T-helper 17 cell (primary cell): ENCODE measurements around the gene NUP210L. TPM values are rescaled to one million over a fixed set of nuclear protein-coding genes. Genes with fewer than 3 reads are reported as not detected.

ENCODE experiments used
- ATAC-seq: fragments of 150-1000 bp; cut with Tn5 transposase; 2 replicates; pipeline ENCODE4 v1.10.0; 2021; ENCODE audit warnings: mild to moderate bottlenecking, moderate library complexity
- DNase-seq, 3 donors: peaks; one replicate each; pipeline versions ENCODE4 v3.0.0 to v3.0.0-alpha.2; 2020 to 2021
- H3K9me3 ChIP-seq: one replicate; pipeline ENCODE4 v1.7.0; 2013; ENCODE audit warnings: low read length, mild to moderate bottlenecking; ENCODE audit not compliant: control insufficient read depth, poor library complexity, severe bottlenecking
- H3K27ac Mint-ChIP-seq: one replicate; pipeline ENCODE4 v1.8.0; 2022; ENCODE audit warnings: mild to moderate bottlenecking, moderate library complexity, mixed read lengths
- H3K27me3 Mint-ChIP-seq: one replicate; pipeline ENCODE4 v1.8.0; 2022; ENCODE audit warnings: mixed read lengths
- H3K36me3 Mint-ChIP-seq: one replicate; pipeline ENCODE4 v1.8.0; 2022; ENCODE audit warnings: low read depth, mixed read lengths
- H3K4me1 Mint-ChIP-seq: one replicate; pipeline ENCODE4 v1.8.0; 2022; ENCODE audit warnings: mild to moderate bottlenecking, mixed read lengths
- H3K4me3 Mint-ChIP-seq: one replicate; pipeline ENCODE4 v1.8.0; 2022; ENCODE audit warnings: mild to moderate bottlenecking, moderate library complexity, mixed read lengths
- total RNA-seq, 4 donors: library from RNA in 2 of 4; stranded (reverse) in 2 of 4; gene quantifications; one replicate each; pipeline ENCODE4 v1.2.3 and lab custom pipeline; 2022 to 2026

The NUP210L gene
- total RNA-seq, 2 donors from 2014 or later, result 0.07 TPM; not detected in 1

DNA sequence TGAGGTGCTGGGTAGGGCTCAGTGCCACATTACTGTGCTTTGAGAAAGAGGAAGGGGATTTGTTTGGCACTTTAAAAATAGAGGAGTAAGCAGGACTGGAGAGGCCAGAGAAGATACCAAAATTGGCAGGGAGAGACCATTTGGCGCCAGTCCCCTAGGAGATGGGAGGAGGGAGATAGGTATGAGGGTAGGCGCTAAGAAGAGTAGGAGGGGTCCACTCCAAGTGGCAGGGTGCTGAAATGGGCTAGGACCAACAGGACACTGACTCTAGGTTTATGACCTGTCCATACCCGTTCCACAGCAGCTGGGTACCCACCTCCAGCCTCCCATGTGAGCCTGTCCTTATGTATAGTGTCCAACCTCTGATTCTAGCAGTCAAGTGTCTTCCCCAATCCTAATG, 195.4 kb downstream of the NUP210L start:
- Mint-ChIP-seq H3K27ac (peak overlapping the region; percentile 96), H3K36me3 (peaks cover 7% of the 10 kb centered on the region), H3K4me1 (peaks cover 48% of the 10 kb centered on the region), H3K4me3 (peak overlapping the region; percentile 57), H3K27me3 (no peaks in the 10 kb centered on the region)
- ATAC-seq (no peak), DNase-seq (no peak)
- H3K9me3 ChIP-seq, result no peaks in the 10 kb centered on the region

DNA sequence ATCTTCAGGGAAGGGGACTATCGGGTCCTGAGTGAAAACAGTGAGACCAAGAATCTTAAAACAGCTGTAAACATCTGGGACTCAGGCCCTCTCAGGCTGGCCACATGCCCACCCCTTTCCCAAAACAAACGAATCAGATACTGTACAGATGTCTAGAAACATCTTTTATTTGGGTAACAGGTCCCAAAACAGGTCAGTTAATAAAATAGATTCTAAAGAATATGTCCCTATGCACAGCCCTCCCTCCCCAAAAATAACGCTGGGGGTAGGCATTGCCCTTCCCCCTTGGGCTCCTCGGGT, 196.0 kb downstream of the NUP210L start:
- H3K9me3 ChIP-seq, result no peaks in the 10 kb centered on the region
- Mint-ChIP-seq H3K36me3 (peaks cover 13% of the 10 kb centered on the region), H3K27me3 (no peaks in the 10 kb centered on the region), H3K27ac (peak overlapping the region; percentile 96), H3K4me1 (peaks cover 50% of the 10 kb centered on the region), H3K4me3 (peak overlapping the region; percentile 97)
- DNase-seq, result no peak
- ATAC-seq, result no peak

DNA sequence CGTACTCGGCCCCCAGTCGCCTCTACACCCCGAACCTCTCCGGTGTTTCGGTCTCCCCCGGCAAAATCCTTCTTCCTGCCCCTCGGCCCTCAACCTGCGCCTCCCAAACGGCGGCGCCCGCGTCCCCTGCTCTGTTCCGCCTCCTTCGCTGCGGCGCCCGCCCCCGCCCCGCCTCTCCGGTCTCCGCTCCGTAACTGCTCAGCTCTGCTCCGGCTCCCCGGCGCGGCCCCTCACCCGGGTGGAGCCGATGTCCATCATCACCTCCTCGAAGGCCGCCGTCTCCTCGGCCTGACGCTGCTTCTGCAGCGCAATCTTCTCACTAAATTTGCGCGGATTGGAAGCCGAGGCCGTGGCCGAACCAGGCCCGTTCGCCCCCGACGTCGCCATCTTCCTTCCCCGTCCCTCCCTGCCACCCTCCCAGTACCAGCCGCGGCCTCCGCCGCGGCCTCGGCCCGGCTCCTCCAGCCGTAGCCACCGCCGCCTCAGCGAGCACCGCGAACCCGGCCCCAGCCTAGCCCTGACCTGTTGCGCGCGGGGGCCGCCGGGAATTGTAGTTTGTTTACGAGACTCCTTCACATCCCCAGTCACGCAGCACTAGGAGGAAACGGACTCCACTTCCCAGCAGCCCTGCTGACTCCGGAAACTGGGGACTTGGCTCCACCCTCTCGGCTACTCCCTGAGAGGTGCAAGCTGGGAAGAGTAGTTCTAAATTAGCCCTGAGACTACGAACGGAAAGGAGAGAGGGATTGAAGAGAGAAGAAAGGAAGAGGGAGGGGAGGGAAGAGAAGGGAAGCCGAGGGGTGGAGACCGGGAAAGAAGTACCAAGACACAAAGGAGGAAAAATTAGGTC, 196.5 kb downstream of the NUP210L start, which contains the start of gene CRTC2:
Gene CRTC2 (minus strand): TSS at position 502 of the 850 bp plus-strand sequence. CDS start 115 bp downstream, at position 387.
- H3K9me3 ChIP-seq, result no peaks in the 10 kb centered on the region
- ATAC-seq (peak; percentile 91), DNase-seq (peak; percentile 91 to 95 (median 94))
- Mint-ChIP-seq H3K4me1 (peaks cover 46% of the 10 kb centered on the region), H3K27me3 (no peaks in the 10 kb centered on the region), H3K27ac (peak within 1 kb of the TSS; percentile 96), H3K4me3 (peak within 1 kb of the TSS; percentile 97), H3K36me3 (peaks cover 10% of the 10 kb centered on the region)

DNA sequence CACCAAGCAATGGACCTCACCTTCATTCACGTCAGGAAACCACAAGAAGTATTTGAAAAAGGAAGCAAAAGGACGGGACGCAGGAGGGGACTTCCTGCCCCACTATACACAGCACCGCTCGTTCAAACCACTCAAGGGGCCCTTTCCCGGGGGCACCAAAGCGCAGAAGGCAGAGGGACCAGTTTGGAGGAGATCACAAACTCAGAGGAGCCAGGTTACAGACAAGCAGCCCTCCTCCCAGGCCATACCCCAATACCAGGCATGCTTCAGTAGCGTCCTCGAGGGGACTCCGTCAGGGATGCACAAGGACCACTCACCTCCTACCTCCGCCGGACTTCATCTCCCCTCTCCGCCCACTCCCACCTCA, 197.1 kb downstream of the NUP210L start:
- no peaks in the 10 kb centered on the region for H3K9me3 ChIP-seq
- Mint-ChIP-seq H3K27me3 (no peaks in the 10 kb centered on the region), H3K27ac (peak overlapping the region; percentile 96), H3K4me1 (peaks cover 44% of the 10 kb centered on the region), H3K36me3 (peaks cover 10% of the 10 kb centered on the region), H3K4me3 (peak overlapping the region; percentile 97)
- ATAC-seq (peak; percentile 22), DNase-seq (peak in 2 of 3 donors; percentile 32 to 36)

DNA sequence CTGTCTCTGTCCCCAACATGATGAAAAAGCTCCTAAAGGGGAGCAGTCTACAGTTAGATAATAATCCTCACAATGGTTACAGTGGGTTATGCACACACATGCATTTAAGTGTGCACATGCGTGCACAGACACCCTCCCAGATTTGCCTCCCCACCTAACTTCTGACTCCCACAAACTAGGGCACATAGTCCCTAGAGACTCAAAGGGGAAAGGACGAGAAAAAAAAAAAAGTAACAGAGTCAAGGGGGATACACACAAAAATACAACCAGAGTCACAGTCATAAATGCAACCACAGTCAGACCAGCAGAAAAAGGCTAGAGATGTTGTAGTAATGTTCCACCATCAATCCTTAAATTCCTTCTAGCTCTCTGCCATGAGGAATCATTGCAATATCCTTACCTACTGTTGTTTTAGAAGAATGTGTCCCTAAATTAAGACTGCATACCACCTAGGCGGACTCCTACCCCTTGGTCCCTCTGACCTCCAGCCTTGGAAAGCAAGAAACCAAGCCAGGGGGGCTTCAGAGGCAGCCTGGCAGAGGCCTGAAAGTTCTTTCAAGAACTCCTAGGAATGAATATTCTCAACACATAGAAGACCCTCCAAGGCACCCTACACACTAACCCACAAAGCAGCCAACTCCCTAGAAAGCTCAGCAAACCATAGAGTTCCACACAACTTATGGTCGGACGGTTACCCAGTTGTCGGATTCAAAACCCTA, 197.7 kb downstream of the NUP210L start:
- no peak for ATAC-seq
- peaks cover 42% of the 10 kb centered on the region for H3K4me1 Mint-ChIP-seq
- DNase-seq, result no peak
- peak overlapping the region; percentile 97 for H3K4me3 Mint-ChIP-seq
- no peaks in the 10 kb centered on the region for H3K27me3 Mint-ChIP-seq
- peaks cover 14% of the 10 kb centered on the region for H3K36me3 Mint-ChIP-seq
- no peaks in the 10 kb centered on the region for H3K9me3 ChIP-seq
- peak overlapping the region; percentile 96 for H3K27ac Mint-ChIP-seq

DNA sequence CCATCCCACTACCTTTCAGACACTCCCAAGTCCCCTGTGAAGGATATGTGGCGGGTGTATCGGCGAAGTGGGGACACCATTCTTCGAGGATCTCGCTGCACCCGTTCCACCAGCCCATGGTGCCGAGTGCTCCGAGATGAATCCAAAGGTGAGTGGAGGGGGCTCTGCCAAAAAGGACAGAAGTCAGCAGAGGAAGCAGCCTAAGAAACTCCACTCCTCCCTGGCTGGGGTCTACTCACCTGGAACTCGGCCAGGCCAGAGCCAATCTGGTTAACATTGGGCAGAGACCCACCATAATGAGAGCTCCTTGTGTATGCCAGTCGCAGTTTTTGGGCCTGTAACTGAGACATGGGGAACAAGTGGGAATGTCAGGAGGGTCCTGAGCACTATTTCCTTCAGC, 200.0 kb downstream of the NUP210L start:
- Mint-ChIP-seq H3K4me1 (peaks cover 45% of the 10 kb centered on the region), H3K27ac (peak overlapping the region; percentile 62), H3K4me3 (no peak overlapping the region), H3K36me3 (peaks cover 25% of the 10 kb centered on the region), H3K27me3 (no peaks in the 10 kb centered on the region)
- H3K9me3 ChIP-seq, result no peaks in the 10 kb centered on the region
- ATAC-seq, result no peak
- no peak for DNase-seq

DNA sequence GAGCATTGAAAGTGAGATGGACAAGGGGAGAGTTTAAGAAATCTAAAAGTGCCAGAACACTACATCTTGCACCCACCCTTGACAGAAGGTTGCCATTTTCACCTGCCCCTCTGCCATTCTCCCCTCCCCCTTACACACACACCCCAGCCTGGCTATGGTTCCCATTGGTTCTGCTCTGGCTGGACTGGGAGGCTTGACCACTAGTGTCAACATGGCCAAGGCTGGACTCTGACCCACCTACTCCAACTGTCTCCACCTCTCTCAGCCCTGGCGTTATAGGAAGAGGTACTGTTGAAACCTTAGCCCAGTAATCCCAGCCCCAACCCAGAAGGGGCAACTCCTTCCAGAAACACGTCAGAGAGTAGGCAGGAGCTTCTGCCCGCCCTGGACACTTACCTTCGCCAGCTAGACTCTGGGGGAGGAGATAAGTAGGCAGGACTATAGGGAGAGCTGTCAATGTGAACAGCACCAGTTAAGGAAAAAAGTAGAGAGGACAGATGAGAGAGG, 201.0 kb downstream of the NUP210L start:
- Mint-ChIP-seq H3K27me3 (no peaks in the 10 kb centered on the region), H3K36me3 (peaks cover 25% of the 10 kb centered on the region), H3K27ac (peak overlapping the region; percentile 62), H3K4me3 (no peak overlapping the region), H3K4me1 (peaks cover 45% of the 10 kb centered on the region)
- no peaks in the 10 kb centered on the region for H3K9me3 ChIP-seq
- ATAC-seq (no peak), DNase-seq (no peak)

DNA sequence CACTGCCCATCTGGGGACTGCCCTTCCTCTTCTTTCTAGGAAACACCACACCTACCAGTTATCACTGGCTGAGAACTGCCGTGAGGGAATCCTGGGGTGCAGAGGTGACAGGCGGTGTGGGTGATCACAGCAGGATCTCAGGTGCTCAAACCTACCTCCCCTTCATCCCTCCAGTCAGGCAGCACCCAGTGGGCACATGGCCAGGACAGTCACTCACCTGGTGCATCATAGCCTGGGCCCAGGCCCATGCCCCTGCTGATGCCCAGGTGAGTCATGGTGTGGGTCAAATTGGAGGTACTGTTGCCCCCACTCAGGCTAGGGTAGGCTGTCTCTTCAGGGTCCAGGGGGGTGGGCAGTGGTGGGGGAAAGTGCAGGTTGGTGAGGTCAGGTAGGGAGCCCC, 203.1 kb downstream of the NUP210L start:
- no peak for ATAC-seq
- no peak overlapping the region for H3K4me3 Mint-ChIP-seq
- H3K9me3 ChIP-seq, result no peaks in the 10 kb centered on the region
- H3K27me3 Mint-ChIP-seq, result no peaks in the 10 kb centered on the region
- DNase-seq, result no peak
- H3K27ac Mint-ChIP-seq, result peak overlapping the region; percentile 79
- H3K4me1 Mint-ChIP-seq, result peaks cover 38% of the 10 kb centered on the region
- H3K36me3 Mint-ChIP-seq, result peaks cover 20% of the 10 kb centered on the region

DNA sequence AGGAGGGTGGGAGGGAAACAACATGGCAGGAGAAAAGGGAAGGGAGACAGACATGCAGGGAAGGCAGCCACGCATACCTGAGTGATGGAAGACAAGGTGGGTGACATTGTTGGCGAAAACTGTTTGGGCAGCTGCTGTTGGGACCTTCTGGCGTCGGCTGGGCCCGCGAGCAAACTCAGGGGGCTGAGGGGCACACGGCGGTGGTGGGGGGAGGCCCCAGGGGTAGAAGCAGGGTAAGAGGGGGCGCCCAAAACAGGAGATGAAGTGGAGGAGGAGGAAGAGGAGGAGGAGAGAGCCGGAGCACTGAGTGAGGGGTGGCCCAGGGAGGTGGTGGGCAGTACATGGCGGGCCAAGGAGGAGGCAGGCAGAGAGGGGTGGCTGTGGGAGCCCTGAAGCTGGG, 203.7 kb downstream of the NUP210L start:
- no peak overlapping the region for H3K4me3 Mint-ChIP-seq
- no peaks in the 10 kb centered on the region for H3K9me3 ChIP-seq
- H3K36me3 Mint-ChIP-seq, result peaks cover 20% of the 10 kb centered on the region
- H3K27me3 Mint-ChIP-seq, result no peaks in the 10 kb centered on the region
- no peak for ATAC-seq
- H3K4me1 Mint-ChIP-seq, result peaks cover 34% of the 10 kb centered on the region
- peak overlapping the region; percentile 79 for H3K27ac Mint-ChIP-seq
- DNase-seq, result no peak

DNA sequence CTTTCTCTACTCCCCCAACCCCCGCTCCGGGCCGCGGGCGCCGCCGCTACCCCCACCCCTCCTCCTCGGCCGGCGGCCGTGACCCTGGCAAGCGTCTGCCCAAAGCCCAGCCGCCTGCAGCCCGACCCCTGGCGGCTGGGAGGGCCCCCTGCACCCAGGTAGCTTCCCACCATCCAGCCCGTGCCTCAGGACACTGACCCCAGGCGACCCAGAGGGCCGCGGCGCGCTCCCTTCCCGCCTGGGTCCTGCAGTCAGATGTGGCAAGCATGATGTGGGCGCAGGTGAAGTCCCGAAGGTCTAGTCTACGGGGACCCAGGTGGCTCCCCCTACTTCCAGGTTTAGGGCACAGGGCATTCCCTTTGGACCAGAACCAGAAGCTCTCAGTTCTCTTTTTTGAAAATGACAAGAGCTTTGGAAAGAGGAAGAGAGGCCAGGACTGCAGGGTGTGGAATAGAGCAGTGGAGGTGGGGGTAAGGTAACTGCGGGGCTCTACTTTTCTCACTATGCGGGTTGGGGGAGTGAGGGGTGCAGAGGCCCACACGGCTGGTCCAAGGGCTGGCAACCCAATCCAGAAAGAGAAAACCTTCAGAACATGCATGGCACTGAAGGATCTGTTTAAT, 208.1 kb downstream of the NUP210L start, which contains the start of gene DENND4B:
Gene DENND4B (minus strand): TSS at position 97 of the 620 bp plus-strand sequence. CDS start 2,344 bp downstream, outside the sequence.
- Mint-ChIP-seq H3K36me3 (peaks cover 12% of the 10 kb centered on the region), H3K4me1 (peaks cover 42% of the 10 kb centered on the region), H3K27ac (peak within 1 kb of the TSS; percentile 94), H3K4me3 (peak within 1 kb of the TSS; percentile 95), H3K27me3 (no peaks in the 10 kb centered on the region)
- DNase-seq, result peak; percentile 63 to 66 (median 66)
- H3K9me3 ChIP-seq, result no peaks in the 10 kb centered on the region
- peak; percentile 71 for ATAC-seq

DNA sequence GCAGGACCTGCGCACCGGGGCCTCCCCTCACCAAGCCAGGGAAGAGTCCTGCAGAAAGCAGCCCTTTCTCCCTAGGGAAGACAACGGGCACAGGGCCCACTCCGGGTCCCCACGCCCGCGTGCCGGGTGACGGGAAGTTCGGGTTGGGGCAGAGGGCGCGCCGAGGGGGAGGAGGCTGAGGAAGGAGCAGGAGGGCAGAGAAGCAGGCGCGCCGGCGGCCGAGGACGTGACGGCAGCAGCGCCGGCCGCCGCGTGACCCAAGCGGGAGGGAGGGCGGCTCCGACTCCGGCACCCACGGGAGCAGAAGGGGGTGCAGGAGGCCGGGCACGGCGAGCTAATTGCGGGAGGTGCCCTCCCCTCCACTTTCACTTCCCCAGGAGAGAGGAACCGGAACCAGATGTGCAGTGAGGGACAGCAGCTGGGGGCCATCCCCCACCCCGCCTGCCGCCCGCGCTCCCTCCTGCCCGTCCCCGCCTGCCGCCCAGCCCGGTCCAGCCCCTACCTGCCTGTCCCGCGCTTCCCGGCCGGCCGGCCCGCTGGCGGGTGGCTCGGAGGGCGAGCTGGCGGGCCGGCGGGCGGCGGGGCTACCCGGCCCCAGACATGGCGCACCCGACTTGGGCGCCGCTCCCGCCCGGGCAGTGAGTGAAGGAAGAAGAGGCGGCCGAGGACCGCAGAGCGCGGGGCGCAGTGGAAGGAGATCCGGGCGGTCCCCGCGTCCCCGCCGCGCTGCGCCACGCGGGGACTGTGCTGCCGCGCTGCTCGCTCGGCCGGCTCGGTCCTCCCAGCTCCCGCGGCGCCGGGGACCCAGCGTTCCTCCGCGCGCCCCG, 208.9 kb downstream of the NUP210L start:
- peak; percentile 55 to 75 (median 74) for DNase-seq
- Mint-ChIP-seq H3K27me3 (no peaks in the 10 kb centered on the region), H3K4me3 (peak overlapping the region; percentile 95), H3K27ac (peak overlapping the region; percentile 94), H3K4me1 (peaks cover 43% of the 10 kb centered on the region), H3K36me3 (peaks cover 12% of the 10 kb centered on the region)
- H3K9me3 ChIP-seq, result no peaks in the 10 kb centered on the region
- peak; percentile 65 for ATAC-seq

DNA sequence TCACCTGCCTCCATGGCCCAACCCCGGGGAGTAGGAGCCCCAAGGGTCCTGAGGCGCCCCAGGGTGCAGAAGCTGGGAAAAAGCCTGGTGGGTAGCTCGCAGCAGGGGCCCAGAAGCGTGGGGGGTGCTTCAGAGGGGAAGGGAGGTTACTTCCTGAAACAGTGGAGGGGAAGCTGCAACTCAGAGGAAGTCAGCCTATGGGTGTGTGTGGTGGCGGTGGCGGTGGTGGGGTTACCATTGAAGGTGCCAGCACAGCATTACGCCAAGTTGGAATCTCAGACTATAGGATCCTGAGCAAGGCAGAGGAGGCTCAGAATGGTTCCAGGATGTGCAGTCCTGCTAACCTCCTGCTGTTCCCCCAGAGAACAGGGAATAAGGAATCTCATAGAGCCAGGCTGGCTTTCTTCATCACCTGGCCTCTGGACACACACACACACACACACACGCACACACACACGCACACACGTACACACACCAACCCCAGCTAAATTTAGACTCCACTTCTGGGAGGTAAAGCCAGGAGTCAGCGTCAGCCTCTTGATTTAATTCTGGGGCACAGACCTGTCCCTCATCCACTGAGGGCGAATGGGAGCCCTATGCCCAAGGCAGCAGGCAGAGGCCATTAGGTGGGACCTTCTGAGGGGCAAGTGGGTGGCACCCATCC, 209.6 kb downstream of the NUP210L start:
- Mint-ChIP-seq H3K27ac (peak overlapping the region; percentile 94), H3K27me3 (no peaks in the 10 kb centered on the region), H3K4me1 (peaks cover 40% of the 10 kb centered on the region), H3K4me3 (peak overlapping the region; percentile 95), H3K36me3 (peaks cover 9% of the 10 kb centered on the region)
- DNase-seq, result peak; percentile 61 to 71 (median 61)
- peak; percentile 78 for ATAC-seq
- no peaks in the 10 kb centered on the region for H3K9me3 ChIP-seq
